Hematopoietic multipotent progenitor cell (in vitro differentiated cells): ENCODE measurements around the gene TMUB1. TPM values are rescaled to one million over a fixed set of nuclear protein-coding genes. Genes with fewer than 3 reads are reported as not detected.
"Not testable (repeated sequence)": the region's sequence is repeated elsewhere in the genome, so short reads cannot be mapped to it uniquely, and the experiment has no call there.

Experiments
- DNase-seq, 3 donors: peaks; one replicate each; pipeline ENCODE4 v3.0.0-alpha.2; 2011 to 2015; ENCODE audit warnings: low read depth in 2 of 3, low spot score in 2 of 3
- total RNA-seq: library from RNA; depleted of rRNA; stranded (reverse); fragments of >200 nt; gene quantifications from one replicate; pipeline ENCODE4 v1.2.3, GENCODE V29; 2012

Gene TMUB1
- total RNA-seq, 1 donor = 25.6 TPM

DNA sequence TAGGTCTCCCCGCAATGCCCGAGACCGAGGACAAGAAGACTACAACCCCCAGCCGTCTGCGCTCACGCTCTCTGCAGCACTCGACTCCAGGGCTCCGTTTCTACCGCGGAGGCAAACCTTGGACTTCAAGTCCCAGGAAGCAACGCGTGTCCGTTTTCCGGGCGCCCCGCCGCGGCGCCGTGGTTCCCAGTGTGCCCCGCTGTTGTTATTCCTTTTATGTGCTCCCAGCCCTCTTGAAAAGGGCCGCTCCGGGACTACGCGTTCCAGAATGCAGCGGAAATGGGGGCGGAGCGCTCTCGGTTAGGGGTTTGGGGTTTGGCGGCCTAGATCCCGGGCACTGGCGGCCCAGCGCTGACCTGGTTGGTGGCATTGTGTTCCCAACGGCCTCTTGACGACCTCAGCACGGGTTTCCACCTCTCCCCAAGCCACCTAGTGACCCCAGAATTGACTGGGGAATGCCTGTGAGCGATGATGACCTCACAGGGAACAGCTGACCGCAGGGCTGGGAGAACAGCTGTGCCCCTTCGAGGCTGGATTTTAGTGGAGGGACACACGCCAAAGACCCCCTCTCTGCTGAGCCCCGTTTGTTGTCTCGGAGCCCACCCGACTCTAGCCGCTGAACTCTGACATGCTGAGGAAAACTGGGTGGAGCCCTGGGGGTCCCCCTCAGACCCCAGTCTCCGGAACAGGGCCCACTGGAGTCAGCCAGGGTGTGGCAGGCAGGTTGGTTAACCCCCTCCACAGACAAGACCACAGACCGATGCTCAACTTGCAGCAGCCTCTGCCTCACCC lies 25.1 kb downstream of the TMUB1 start:
- peak; percentile 92 to 99 (median 99) for DNase-seq

DNA sequence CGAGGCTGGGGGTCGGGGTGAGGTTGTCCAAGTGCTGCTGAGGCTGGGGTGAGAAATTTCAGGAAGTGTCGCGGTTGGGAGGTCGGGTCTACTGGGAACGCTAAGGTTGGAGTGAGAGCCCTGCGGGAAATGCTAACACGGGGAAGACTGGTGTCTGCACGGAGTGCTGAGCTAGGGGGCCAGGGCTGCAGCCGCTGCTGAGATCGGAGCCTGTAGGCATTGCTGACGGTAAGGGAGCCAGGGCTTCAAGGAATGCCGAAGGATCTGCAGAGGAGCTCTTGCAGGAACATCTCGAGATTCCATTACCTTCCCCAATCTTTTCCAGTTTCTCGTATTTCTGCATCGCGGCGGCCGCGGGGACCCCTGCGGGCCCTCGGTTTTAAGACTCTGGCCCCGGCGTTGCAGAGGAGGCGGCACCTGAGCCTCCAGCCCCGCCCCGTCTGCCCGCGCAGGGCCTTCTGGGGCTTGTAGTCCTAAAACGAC lies 25.7 kb downstream of the TMUB1 start, which contains the start of gene CDK5:
CDK5 (minus strand) TSS at position 392 of the 483 bp plus-strand sequence; CDS start at position 343, 49 bp downstream.
- no peak for DNase-seq

DNA sequence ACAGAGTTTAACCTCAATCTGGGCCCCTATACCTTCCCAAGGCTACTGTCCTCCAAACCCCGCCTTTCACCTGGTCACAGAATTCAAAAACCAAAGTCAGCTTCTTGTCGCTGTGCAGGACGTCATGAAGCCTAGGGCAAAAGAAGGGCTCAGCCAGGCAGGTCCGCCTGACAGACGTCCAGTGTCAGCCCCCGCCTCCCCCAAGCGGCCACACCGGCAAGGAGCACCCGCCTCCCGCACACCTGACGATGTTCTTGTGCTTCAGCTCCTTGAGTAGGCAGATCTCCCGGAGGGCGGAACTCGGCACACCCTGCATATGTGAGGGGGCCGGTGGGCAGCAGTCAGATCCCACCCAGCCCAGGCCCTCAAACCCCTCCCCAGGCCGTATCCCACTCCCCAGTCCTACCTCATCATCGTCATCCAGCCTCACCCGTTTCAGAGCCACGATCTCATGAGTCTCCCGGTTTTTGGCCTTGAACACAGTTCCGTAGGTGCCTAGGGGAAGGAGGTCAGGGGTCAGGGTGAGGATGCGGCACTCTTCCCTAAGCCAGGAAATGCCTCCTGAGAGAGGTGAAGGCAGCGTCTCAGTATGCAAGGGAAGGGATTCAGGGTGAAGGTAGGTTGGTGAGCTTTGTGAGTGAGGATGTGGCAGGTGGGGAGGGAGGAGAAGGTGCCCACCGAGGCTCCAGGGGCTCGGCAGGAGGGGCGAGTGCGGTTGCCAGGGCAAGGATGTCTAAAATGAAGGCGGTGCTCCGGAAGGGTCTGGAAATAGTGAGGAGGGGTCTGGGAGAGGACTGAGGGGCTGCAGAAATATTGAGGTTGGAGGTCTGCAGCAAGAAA lies 26.4 kb downstream of the TMUB1 start:
- no peak for DNase-seq

DNA sequence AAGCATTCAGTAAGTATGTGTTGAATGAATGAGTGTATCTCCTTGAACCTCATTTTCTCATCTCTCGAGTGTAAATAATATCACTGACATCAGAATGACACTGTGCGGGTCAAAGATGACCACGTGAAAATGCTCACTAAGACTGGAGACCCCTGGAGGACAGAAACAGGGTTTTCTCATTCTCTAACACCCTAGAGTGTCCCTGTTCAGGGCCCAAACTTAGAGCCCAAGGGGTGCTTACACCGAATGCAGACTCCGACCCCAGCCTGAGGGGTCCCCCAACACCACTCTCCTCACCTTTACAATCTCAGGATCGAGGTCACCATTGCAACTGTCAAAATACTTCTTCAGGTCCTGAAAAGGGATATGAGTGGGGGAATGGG lies 27.0 kb downstream of the TMUB1 start:
- DNase-seq = no peak

DNA sequence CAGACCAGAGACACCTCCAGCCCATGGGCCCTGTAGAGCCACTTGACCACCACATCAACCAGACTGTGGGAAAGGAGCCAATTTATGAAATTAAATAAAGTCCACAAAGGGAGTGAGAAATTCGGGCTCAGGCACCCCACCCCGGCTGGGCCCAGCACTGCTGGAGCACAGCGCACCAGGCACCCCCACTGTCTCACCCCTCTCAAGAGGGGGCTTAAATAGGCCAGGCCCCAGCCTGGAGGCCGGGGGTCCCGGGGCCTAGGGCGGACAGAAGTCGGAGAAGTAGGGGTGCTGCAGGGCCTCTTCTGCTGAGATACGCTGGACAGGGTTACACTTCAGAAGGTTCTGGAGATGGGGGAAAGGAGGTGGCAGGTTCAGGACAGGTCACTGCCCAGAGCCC lies 29.5 kb downstream of the TMUB1 start:
- no peak for DNase-seq

DNA sequence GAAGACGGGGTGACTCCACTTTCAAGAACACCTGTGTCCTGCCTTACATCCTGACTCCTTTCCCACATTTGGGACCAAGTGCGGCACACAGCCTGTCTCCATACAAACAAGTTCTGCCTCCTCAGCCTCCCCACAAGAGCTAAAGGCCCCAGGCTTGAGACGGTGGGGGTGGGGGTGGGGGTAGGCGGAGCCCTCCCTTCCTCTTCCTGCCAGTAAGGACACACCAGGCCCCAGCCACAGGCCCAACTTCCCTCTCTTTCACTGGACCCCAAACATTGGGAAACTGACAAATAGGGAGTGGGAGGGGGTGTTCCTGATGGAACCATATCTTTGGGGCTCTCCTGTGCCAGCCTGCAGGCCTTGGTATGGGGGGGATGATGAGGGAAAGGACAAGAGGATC lies 30.2 kb downstream of the TMUB1 start:
- DNase-seq = no peak

DNA sequence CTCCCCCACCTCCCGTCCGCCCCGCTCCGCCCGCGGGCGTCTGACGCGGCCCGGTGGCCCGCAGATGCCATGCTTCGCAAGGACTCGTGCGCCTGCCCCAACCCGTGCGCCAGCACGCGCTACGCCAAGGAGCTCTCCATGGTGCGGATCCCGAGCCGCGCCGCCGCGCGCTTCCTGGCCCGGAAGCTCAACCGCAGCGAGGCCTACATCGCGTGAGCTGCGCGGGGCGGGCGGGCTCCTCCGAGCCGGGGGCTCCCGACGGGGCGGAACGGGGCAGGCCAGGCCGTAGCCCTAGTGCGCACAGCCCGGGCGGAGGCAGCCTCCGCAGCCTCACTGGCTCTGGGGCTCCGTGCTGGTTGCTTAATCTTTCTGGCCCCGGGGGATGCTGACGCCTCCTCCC lies 32.2 kb downstream of the TMUB1 start:
- peak; percentile 43 to 88 (median 78) for DNase-seq

DNA sequence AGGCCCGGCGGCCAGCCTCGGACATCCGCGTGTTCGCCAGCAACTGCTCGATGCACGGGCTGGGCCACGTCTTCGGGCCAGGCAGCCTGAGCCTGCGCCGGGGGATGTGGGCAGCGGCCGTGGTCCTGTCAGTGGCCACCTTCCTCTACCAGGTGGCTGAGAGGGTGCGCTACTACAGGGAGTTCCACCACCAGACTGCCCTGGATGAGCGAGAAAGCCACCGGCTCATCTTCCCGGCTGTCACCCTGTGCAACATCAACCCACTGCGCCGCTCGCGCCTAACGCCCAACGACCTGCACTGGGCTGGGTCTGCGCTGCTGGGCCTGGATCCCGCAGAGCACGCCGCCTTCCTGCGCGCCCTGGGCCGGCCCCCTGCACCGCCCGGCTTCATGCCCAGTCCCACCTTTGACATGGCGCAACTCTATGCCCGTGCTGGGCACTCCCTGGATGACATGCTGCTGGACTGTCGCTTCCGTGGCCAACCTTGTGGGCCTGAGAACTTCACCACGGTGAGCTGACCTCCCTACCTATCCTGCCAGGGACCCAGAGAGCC lies 34.3 kb downstream of the TMUB1 start:
- no peak for DNase-seq

DNA sequence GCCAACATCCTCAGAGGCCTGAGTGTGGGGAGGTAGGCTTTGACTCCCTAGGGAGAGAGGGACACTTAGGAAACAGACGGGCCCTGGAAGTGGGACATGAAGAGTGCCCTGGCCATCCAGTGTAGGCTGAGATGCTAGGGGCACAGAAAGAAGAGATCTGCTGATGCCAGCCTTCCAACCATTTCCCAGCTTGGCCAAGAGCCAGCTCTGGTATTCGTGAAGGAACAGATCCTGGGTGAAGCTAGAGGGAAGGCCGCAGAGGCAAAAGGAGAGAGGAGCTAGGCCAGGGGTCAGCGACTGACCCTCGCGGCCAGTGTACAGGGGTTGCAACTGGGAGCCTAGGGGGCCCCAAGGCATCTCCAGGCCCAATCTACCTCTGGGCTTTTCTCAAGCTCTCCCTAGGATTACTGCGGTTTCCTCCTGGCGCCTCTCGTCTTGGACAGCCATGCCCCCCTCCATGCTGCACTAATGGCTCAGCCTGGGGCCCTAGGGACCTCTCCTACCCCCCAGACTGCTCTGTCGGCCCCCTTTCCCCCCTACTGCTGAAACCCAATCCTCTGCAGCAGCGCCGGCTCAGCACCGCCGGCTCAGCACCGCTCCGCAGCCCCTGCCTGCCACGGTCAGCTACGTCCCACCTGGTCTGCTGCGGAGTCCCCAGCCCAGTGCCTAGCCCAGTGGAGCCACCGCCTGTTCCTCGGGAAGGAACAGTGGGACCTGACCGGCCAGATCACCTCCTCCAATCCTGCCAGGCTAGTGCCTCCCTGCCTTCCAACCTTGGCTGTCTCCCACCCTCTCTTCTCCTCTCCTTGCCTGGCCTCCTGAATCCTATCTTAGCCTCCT lies 35.1 kb downstream of the TMUB1 start, which contains the start of gene ASIC3:
ASIC3 (plus strand) TSS at position 556 of the 840 bp plus-strand sequence. CDS start 355 bp downstream, outside the sequence.
- DNase-seq = no peak

DNA sequence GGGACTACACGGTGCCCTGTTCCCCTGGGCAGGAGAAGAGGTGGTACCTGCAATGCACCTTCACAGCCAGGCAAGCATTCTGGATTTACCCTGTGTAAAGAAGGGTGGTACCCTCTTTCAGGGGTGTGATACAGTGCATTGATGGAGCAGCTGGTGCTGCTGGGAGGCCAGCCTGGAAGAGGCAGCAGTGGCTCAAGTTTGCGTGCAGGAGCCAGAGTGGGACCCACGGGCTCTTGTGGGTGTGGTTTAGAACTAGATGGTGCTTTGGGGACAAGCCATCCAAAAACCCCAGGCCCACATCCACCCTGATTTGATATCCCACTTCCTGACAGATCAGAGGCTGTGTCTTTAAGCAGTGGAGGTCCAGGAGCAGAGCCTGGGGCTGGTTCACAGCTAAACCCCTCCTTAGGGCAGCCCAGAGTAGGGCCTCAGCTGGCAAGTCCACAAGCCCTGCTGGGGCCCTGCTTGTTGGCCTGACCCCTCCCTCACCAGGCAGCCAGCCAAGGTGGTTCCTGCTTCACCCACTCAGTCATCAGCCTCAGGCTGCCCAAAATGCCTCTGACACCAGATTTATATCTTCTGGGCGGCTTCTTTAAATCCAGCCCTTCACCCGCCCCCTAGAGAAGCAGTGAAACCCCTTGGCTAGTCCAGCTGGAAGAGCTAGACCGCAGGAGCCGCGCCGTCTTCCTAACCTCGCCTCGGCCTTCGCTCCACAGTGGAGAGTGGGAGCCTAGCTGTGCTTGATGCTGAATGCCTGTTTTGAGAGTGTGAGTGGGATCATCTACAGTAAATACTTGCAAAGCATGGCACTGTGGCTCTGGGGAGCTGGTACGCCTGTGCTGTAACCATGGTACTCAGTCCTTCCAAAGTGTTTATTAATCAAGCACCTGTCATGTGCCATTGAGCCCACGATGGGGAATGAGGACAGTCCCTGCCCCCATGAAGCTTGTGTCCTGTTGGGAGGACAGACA lies 36.4 kb downstream of the TMUB1 start:
- peak in 2 of 3 donors; percentile 59 to 78 for DNase-seq

DNA sequence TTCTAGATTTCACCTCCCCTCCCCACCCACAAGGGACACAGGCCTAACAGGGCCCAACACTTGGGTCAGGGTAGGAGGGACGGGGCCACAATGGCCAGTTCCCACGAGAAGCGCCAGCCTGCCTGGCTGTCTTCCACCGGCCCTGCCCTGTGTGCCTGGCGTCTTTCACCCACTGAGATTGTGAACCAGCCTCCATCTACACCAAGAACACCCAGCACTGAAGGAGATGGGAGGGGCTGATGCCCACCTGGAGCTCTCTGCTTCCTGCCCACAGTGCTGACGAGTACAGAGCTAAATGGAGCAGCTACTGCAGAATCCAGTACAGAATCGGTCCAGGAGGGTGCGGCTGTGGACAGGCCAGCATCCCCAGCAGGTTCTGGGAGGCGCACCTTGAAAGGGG lies 37.3 kb downstream of the TMUB1 start:
- DNase-seq = no peak

DNA sequence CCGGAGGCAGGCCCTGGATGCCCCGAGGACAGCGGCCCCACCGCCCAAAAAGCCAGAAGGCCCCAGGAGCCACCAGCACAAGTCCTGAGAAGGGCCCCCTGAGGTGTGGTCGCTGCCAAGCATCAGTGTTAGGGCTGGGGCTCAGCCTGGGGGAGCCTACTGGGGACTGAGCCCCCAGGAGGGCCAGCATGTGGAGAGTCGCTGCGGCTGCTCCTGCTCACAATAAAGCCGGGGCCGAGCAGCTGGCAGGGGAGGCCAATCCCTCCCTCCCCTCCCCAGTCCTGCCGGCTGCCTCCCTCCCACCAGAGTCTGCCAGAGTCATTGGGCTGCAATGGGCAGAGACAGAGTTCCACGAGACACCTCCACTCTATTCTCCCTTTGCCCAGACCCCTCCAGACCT lies 38.0 kb downstream of the TMUB1 start:
- no peak for DNase-seq

DNA sequence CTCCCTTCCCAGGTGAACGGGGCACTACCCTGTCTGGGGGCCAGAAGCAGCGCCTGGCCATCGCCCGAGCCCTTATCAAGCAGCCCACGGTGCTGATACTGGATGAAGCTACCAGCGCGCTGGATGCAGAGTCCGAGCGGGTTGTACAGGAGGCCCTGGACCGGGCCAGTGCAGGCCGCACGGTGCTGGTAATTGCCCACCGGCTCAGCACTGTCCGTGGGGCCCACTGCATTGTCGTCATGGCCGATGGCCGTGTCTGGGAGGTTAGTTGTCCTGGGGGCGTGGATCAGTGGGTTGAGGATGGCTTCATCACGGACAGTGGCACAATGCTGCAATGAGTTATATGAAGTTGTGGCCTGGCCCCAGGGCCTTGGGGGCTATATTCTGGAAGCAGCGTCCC lies 39.3 kb downstream of the TMUB1 start:
- DNase-seq = no peak

DNA sequence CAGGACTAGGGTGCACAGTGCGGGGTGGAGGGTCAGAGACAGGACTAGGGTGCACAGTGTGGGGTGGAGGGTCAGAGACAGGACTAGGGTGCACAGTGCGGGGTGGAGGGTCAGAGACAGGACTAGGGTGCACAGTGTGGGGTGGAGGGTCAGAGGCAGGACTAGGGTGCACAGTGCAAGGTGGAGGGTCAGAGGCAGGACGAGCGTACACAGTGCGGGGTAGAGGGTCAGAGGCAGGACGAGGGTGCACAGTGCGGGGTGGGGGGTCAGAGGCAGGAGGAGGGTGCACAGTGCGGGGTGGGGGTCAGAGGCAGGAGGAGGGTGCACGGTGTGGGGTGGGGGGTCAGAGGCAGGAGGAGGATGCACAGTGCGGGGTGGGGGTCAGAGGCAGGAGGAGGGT lies 39.8 kb downstream of the TMUB1 start:
- DNase-seq = not testable (repeated sequence)

DNA sequence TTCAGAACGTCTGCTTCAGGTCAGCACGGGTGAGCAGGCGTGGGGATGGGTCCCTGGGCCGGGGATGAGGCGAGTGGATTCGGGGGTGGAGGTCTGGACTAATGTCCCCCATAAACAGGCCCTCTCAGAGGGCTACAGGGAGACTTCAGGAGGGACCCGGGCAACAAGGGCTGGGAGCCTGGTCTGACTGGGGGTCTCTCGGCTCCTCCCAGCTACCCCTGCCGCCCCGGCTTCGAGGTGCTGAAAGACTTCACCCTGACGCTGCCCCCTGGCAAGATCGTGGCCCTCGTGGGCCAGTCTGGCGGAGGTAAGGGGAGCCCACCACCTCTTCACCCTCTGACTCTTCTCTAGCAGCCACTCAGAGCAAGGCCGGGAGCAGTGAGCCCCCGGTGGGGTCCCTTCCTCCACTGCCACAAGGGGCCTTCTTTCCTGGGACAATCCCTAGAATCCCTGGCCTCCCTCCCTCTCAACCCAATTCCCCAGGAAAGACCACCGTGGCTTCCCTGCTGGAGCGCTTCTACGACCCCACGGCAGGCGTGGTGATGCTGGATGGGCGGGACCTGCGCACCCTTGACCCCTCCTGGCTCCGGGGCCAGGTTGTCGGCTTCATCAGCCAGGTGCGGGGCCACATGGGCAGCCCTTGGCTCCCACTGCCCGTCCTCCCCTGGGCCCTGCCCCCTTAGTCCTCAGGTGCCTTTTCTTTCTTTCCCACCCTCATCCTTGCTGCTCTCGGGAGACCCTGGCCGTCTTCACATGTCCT lies 42.5 kb downstream of the TMUB1 start:
- no peak for DNase-seq

DNA sequence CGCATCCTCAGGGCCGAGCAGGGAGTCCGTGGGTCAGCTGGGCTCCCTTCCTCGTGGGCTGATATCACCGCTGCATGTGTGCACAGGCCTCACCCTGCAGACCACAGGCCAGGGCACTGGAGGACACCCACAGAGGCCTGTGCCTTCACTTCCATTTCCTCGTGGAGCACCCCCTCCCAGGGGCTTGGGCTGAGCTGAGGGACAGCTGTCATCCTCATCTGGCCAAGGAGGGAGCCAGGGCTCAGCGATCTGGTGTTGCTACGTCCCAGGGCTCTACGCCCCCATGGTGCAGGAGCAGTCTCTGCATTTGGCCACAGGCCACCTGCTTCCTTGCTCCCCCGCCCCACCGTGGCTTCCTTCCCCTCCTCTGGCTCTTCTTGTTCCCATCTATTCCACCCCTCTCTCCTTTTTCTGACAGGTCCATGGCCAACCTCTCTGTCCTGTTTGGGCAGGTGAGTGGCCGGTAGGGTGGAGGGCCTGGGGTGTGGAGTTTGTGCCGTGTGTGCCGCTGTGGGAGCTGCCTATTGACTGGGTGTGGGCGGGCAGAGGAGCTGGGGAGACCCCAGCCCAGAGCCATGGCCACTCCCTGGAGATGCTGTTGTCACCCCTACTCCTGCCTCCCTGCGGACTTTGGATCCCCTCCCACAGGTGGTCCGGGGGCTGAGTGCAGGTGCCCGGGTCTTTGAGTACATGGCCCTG lies 43.3 kb downstream of the TMUB1 start:
- DNase-seq = peak in 1 of 3 donors; percentile 22

DNA sequence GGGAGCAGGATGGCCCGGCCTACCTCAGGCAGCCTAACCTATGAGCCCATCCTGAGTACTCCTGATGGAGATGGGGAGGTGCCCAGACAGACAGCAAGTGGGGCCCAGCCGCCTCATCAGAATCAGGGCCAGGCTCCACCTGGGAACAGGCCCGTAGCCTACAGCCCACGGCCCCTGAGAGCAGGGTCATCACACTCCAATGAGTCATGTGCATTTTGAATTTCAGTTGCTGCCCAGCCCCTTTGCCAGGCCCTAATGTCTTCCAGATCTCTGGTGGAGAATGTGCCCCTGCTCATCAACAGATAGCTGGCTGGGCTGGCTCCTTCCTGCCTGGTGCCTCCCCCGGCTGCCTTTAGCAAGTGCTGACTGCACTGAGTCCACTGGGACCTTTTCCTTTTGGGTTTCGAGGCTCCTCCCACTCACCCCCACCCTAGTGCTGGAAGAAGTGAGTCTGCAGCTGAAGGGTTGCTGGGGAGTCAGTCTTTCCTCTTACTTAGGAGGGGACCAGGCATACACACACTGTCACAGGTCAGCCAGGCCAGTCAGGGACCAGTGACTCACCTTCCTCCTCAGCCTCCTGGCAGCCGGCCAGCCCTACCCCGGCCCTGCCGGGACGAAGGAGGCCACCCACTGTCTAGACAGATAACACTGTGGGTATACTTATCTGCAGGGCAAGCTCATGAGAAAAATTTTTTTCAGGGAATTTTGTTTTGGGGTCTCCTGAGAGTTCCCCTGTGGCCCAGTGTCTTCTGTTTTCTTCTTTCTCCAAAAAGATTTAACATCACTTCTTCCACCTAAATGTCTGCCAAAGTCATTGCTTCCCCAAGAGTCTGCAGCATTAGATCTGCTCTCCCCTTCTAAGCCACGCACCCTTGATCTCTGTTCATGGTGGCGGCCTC lies 44.1 kb downstream of the TMUB1 start:
- DNase-seq = peak in 2 of 3 donors; percentile 77 to 90
